ENCODE data around the gene VTA1. TPM values are rescaled to one million over a fixed set of nuclear protein-coding genes. Genes with fewer than 3 reads are reported as not detected.
"Not testable (repeated sequence)": the region's sequence is repeated elsewhere in the genome, so short reads cannot be mapped to it uniquely, and the experiment has no call there.

VTA1 gene
- total RNA-seq, 1 experiment from 2014 or later = 87.2 TPM

GRCh38 chr6:142226731-142227130, 79.7 kb downstream of the VTA1 start:
- DNase-seq = no peak
- H3K9me3 ChIP-seq (replicated peaks) = no peaks in the 10 kb centered on the region
- no peaks in the 10 kb centered on the region for H3K36me3 ChIP-seq
- H3K27ac ChIP-seq = no peak overlapping the region
- no peaks in the 10 kb centered on the region for H3K4me1 ChIP-seq
- H3K4me3 ChIP-seq = no peak overlapping the region
- H3K27me3 ChIP-seq = no peaks in the 10 kb centered on the region

GRCh38 chr6:142229518-142230270, 82.6 kb downstream of the VTA1 start:
- not testable (repeated sequence) for H3K36me3 ChIP-seq; H3K4me3 ChIP-seq; H3K27me3 ChIP-seq; H3K9me3 ChIP-seq (replicated peaks); H3K27ac ChIP-seq; H3K4me1 ChIP-seq; DNase-seq

- not testable (repeated sequence) for H3K9me3 ChIP-seq (replicated peaks); H3K27me3 ChIP-seq; H3K4me3 ChIP-seq; H3K4me1 ChIP-seq; H3K27ac ChIP-seq; H3K36me3 ChIP-seq
- peak; percentile 16 to 34 for DNase-seq
These were observed 85.4 kb downstream of the VTA1 start for GRCh38 chr6:142232206-142233044.

- H3K4me3 ChIP-seq = no peak overlapping the region
- no peaks in the 10 kb centered on the region for H3K9me3 ChIP-seq (replicated peaks)
- H3K36me3 ChIP-seq = no peaks in the 10 kb centered on the region
- DNase-seq = no peak
- H3K27ac ChIP-seq = no peak overlapping the region
- no peaks in the 10 kb centered on the region for H3K4me1 ChIP-seq
- H3K27me3 ChIP-seq = no peaks in the 10 kb centered on the region
These were observed 87.1 kb downstream of the VTA1 start for GRCh38 chr6:142233945-142234682.

GRCh38 chr6:142235272-142235671, 88.2 kb downstream of the VTA1 start:
- Histone ChIP-seq H3K9me3 (replicated peaks) (no peaks in the 10 kb centered on the region), H3K27ac (no peak overlapping the region), H3K36me3 (no peaks in the 10 kb centered on the region), H3K4me1 (no peaks in the 10 kb centered on the region), H3K4me3 (no peak overlapping the region), H3K27me3 (no peaks in the 10 kb centered on the region)
- DNase-seq = no peak

GRCh38 chr6:142235791-142236190, 88.7 kb downstream of the VTA1 start:
- Histone ChIP-seq H3K4me1 (no peaks in the 10 kb centered on the region), H3K27ac (no peak overlapping the region), H3K9me3 (replicated peaks) (no peaks in the 10 kb centered on the region)

GRCh38 chr6:142236691-142237090, 89.6 kb downstream of the VTA1 start:
- Histone ChIP-seq H3K4me3 (no peak overlapping the region), H3K36me3 (no peaks in the 10 kb centered on the region), H3K27me3 (no peaks in the 10 kb centered on the region), H3K9me3 (replicated peaks) (no peaks in the 10 kb centered on the region), H3K4me1 (no peaks in the 10 kb centered on the region), H3K27ac (no peak overlapping the region)
- no peak for DNase-seq

More at GRCh38 chr6:142235791-142236190, 88.7 kb downstream of the VTA1 start:
- no peaks in the 10 kb centered on the region for H3K27me3 ChIP-seq
- H3K36me3 ChIP-seq = no peaks in the 10 kb centered on the region
- H3K4me3 ChIP-seq = no peak overlapping the region
- no peak for DNase-seq

GRCh38 chr6:142238881-142239280, 91.8 kb downstream of the VTA1 start:
- no peaks in the 10 kb centered on the region for H3K27me3 ChIP-seq
- no peak for DNase-seq
- H3K4me1 ChIP-seq = no peaks in the 10 kb centered on the region
- no peak overlapping the region for H3K4me3 ChIP-seq
- no peaks in the 10 kb centered on the region for H3K36me3 ChIP-seq
- no peaks in the 10 kb centered on the region for H3K9me3 ChIP-seq (replicated peaks)
- no peak overlapping the region for H3K27ac ChIP-seq

- no peaks in the 10 kb centered on the region for H3K9me3 ChIP-seq (replicated peaks)
- no peak for DNase-seq
- no peaks in the 10 kb centered on the region for H3K27me3 ChIP-seq
- no peaks in the 10 kb centered on the region for H3K36me3 ChIP-seq
- H3K27ac ChIP-seq = no peak overlapping the region
- no peaks in the 10 kb centered on the region for H3K4me1 ChIP-seq
- no peak overlapping the region for H3K4me3 ChIP-seq
These were observed 93.1 kb downstream of the VTA1 start for GRCh38 chr6:142240179-142240578.

- Histone ChIP-seq H3K27ac (no peak overlapping the region), H3K36me3 (no peaks in the 10 kb centered on the region), H3K9me3 (replicated peaks) (no peaks in the 10 kb centered on the region), H3K27me3 (no peaks in the 10 kb centered on the region), H3K4me3 (no peak overlapping the region), H3K4me1 (no peaks in the 10 kb centered on the region)
- DNase-seq = no peak
These were observed 94.0 kb downstream of the VTA1 start for GRCh38 chr6:142241061-142241460.

GRCh38 chr6:142242269-142242668, 95.2 kb downstream of the VTA1 start:
- Histone ChIP-seq H3K9me3 (replicated peaks) (no peaks in the 10 kb centered on the region), H3K27me3 (no peaks in the 10 kb centered on the region), H3K27ac (no peak overlapping the region), H3K36me3 (no peaks in the 10 kb centered on the region), H3K4me1 (no peaks in the 10 kb centered on the region), H3K4me3 (no peak overlapping the region)
- DNase-seq = no peak

- no peak overlapping the region for H3K27ac ChIP-seq
- H3K4me3 ChIP-seq = no peak overlapping the region
- no peaks in the 10 kb centered on the region for H3K27me3 ChIP-seq
- no peaks in the 10 kb centered on the region for H3K9me3 ChIP-seq (replicated peaks)
- no peak for DNase-seq
- no peaks in the 10 kb centered on the region for H3K4me1 ChIP-seq
- H3K36me3 ChIP-seq = no peaks in the 10 kb centered on the region
These were observed 99.9 kb downstream of the VTA1 start for GRCh38 chr6:142246960-142247359.

- Histone ChIP-seq H3K4me1 (no peaks in the 10 kb centered on the region), H3K4me3 (no peak overlapping the region), H3K9me3 (replicated peaks) (no peaks in the 10 kb centered on the region), H3K27me3 (no peaks in the 10 kb centered on the region), H3K27ac (no peak overlapping the region), H3K36me3 (no peaks in the 10 kb centered on the region)
- DNase-seq = no peak
These were observed 102.2 kb downstream of the VTA1 start for GRCh38 chr6:142249266-142249665.

- H3K27ac ChIP-seq = no peak overlapping the region
- DNase-seq = no peak
- H3K4me1 ChIP-seq = no peaks in the 10 kb centered on the region
- no peaks in the 10 kb centered on the region for H3K36me3 ChIP-seq
- H3K9me3 ChIP-seq (replicated peaks) = no peaks in the 10 kb centered on the region
- H3K4me3 ChIP-seq = no peak overlapping the region
- no peaks in the 10 kb centered on the region for H3K27me3 ChIP-seq
These were observed 104.9 kb downstream of the VTA1 start for GRCh38 chr6:142251930-142252445.

GRCh38 chr6:142254513-142254912, 107.5 kb downstream of the VTA1 start:
- no peaks in the 10 kb centered on the region for H3K27me3 ChIP-seq
- H3K4me3 ChIP-seq = no peak overlapping the region
- no peaks in the 10 kb centered on the region for H3K9me3 ChIP-seq (replicated peaks)
- no peak overlapping the region for H3K27ac ChIP-seq
- H3K4me1 ChIP-seq = no peaks in the 10 kb centered on the region
- DNase-seq = no peak
- no peaks in the 10 kb centered on the region for H3K36me3 ChIP-seq
